ENCODE results near the gene DUSP15. TPM values are rescaled to one million over a fixed set of nuclear protein-coding genes. Genes with fewer than 3 reads are reported as not detected.

The DUSP15 gene
- total RNA-seq, 2 experiments from 2014 or later = not detected

DNA sequence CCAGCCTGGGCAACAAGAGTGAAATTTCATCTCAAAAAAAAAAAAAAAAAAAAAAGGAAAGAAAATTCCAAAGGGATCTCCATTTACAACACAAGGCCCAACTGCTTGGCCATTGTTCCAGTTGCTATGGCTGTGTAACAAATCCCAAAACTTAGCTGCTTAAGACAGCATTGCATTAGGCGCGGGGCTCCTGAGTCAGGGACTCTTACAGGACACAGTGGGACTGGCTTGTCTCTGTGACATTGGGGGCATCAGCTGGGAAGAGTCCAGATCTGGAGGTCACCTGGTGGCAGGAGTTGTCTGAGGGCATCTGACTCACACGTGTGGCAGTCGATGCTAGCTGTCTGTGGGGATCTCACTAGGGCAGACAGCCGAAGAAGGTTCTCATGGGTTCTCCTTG lies 35.7 kb upstream of the DUSP15 start:
- Histone ChIP-seq H3K9me3 (ENCODE audit: control insufficient read depth in 1 of 2, insufficient read depth in 1 of 2, low read length in 2 of 2) (no peaks in the 10 kb centered on the region), H3K27me3 (ENCODE audit: control insufficient read depth in 1 of 2, insufficient read depth in 2 of 2, low read length in 2 of 2) (peaks cover 0 to 5% of the 10 kb centered on the region in 2 experiments), H3K4me3 (ENCODE audit: low read length) (no peak overlapping the region), H3K27ac (ENCODE audit: low read depth in 1 of 2, low read length in 2 of 2) (no peak overlapping the region), H3K4me1 (ENCODE audit: insufficient read depth, low read length) (no peaks in the 10 kb centered on the region), H3K36me3 (ENCODE audit: insufficient read depth, low read length) (no peaks in the 10 kb centered on the region)
- intact Hi-C loops (cut with DNase I, micrococcal nuclease) = no loop called here
- no peaks in the 10 kb centered on the region for H3K4me1 Mint-ChIP-seq (ENCODE audit: low read depth)
- TF ChIP-seq, protein P1, sequence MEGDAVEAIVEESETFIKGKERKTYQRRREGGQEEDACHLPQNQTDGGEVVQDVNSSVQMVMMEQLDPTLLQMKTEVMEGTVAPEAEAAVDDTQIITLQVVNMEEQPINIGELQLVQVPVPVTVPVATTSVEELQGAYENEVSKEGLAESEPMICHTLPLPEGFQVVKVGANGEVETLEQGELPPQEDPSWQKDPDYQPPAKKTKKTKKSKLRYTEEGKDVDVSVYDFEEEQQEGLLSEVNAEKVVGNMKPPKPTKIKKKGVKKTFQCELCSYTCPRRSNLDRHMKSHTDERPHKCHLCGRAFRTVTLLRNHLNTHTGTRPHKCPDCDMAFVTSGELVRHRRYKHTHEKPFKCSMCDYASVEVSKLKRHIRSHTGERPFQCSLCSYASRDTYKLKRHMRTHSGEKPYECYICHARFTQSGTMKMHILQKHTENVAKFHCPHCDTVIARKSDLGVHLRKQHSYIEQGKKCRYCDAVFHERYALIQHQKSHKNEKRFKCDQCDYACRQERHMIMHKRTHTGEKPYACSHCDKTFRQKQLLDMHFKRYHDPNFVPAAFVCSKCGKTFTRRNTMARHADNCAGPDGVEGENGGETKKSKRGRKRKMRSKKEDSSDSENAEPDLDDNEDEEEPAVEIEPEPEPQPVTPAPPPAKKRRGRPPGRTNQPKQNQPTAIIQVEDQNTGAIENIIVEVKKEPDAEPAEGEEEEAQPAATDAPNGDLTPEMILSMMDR (IDR thresholded peaks at IDR 0.05) = no peak
- no peak overlapping the region for H3K27ac Mint-ChIP-seq
- ATAC-seq (ENCODE audit: poor library complexity) (no peak), DNase-seq (no peak)
- H3K4me3 Mint-ChIP-seq = no peak overlapping the region
- H3K27me3 Mint-ChIP-seq = no peaks in the 10 kb centered on the region
- CTCF ChIA-PET = interaction anchor here (0.7 kb wide), 1 partner anchor 20 kb away, joined by 3 read pairs; no protein-coding TSS in a partner anchor
- no peaks in the 10 kb centered on the region for H3K36me3 Mint-ChIP-seq (ENCODE audit: low read depth)
- H3K9me3 Mint-ChIP-seq = no peaks in the 10 kb centered on the region
- POLR2A ChIA-PET = no interaction called here

DNA sequence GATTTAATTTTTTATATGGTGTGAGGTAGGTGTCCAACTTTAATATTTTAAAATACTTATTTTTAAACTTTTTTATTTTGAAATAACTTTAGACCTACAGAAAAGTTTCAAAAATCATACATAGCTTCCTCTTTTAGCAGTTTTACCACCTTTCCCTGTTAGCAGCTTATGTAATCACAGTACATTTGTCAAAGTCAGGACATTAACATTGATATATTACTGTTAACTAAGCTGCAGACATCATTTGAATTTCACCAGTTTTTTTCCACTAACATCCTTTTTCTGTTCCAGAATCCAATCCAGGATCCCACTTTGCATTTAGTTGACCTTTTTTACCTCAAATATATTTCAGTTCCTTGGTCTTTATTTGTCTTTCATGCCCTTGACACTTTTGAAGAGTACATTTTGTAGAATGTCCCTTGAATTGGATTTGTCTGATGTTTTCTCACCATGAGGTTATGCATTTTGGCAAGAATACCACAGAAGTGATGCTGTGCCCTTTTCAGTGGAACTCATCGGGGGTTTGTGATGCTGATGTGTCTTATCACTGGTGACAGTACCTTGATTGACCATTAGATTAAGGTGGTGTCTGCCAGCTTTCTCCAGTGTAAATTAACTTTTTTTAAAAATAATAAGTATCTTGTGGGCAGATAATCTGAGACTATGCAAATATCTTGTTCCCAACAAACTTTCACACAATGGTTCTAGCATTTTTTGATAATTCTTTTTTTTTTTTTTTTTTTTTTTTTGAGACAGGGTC lies 33.5 kb upstream of the DUSP15 start:
- TF ChIP-seq, protein P1 (IDR thresholded peaks at IDR 0.05) = no peak
- Mint-ChIP-seq H3K4me1 (ENCODE audit: low read depth) (no peaks in the 10 kb centered on the region), H3K36me3 (ENCODE audit: low read depth) (no peaks in the 10 kb centered on the region), H3K4me3 (no peak overlapping the region), H3K27ac (no peak overlapping the region), H3K9me3 (no peaks in the 10 kb centered on the region), H3K27me3 (peaks cover 11% of the 10 kb centered on the region)
- DNase-seq (no peak), ATAC-seq (ENCODE audit: poor library complexity) (no peak)
- Histone ChIP-seq H3K36me3 (ENCODE audit: insufficient read depth, low read length) (no peaks in the 10 kb centered on the region), H3K9me3 (ENCODE audit: control insufficient read depth in 1 of 2, insufficient read depth in 1 of 2, low read length in 2 of 2) (no peaks in the 10 kb centered on the region), H3K27ac (ENCODE audit: low read depth in 1 of 2, low read length in 2 of 2) (no peak overlapping the region), H3K27me3 (ENCODE audit: control insufficient read depth in 1 of 2, insufficient read depth in 2 of 2, low read length in 2 of 2) (peaks cover 0 to 5% of the 10 kb centered on the region in 2 experiments), H3K4me3 (ENCODE audit: low read length) (no peak overlapping the region), H3K4me1 (ENCODE audit: insufficient read depth, low read length) (no peaks in the 10 kb centered on the region)
- ChIA-PET POLR2A (no interaction called here), CTCF (no interaction called here)
- intact Hi-C loops (cut with DNase I, micrococcal nuclease) = no loop called here

DNA sequence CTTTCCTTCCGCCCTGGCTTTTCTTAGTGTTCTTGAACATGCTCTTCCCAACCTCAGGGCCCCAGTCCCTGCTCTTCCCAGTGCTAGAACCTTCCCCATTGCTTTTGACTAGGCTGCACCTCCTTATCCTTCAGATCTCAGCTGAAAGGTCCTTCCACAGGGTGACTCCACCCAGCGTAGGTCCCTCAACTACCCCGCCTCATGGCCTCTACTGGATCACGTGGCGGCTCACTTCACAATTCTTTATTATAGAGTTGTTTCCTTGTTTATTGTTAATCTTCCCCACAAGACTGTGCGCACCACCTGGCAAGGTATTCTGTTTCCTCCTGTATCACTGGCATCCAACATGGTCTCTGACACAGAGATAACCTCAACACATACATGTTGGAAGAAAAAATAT lies 31.3 kb upstream of the DUSP15 start:
- no peak for DNase-seq
- POLR2A ChIA-PET = no interaction called here
- H3K27ac ChIP-seq (ENCODE audit: low read depth in 1 of 2, low read length in 2 of 2) = no peak overlapping the region
- no peaks in the 10 kb centered on the region for H3K4me1 ChIP-seq (ENCODE audit: insufficient read depth, low read length)
- H3K9me3 Mint-ChIP-seq = no peaks in the 10 kb centered on the region
- peaks cover 0 to 5% of the 10 kb centered on the region in 2 experiments for H3K27me3 ChIP-seq (ENCODE audit: control insufficient read depth in 1 of 2, insufficient read depth in 2 of 2, low read length in 2 of 2)
- H3K27me3 Mint-ChIP-seq = peaks cover 27% of the 10 kb centered on the region
- H3K4me3 ChIP-seq (ENCODE audit: low read length) = no peak overlapping the region
- intact Hi-C loops (cut with DNase I, micrococcal nuclease) = no loop called here
- H3K4me1 Mint-ChIP-seq (ENCODE audit: low read depth) = no peaks in the 10 kb centered on the region
- no peak overlapping the region for H3K27ac Mint-ChIP-seq
- CTCF ChIA-PET = no interaction called here
- no peak overlapping the region for H3K4me3 Mint-ChIP-seq
- no peaks in the 10 kb centered on the region for H3K36me3 ChIP-seq (ENCODE audit: insufficient read depth, low read length)
- TF ChIP-seq, protein P1 (IDR thresholded peaks at IDR 0.05) = no peak
- ATAC-seq (ENCODE audit: poor library complexity) = no peak
- no peaks in the 10 kb centered on the region for H3K36me3 Mint-ChIP-seq (ENCODE audit: low read depth)
- no peaks in the 10 kb centered on the region for H3K9me3 ChIP-seq (ENCODE audit: control insufficient read depth in 1 of 2, insufficient read depth in 1 of 2, low read length in 2 of 2)

Measured in CD4-positive, alpha-beta T cell (primary cell).